ENCODE measurements around the gene MCC.

Gene MCC

GRCh38 chr5:113133211-113133975 lies 354.9 kb downstream of the MCC start:
- H3K36me3 ChIP-seq (ENCODE audit: control insufficient read depth in 2 of 2, insufficient read depth in 2 of 2, low read length in 2 of 2), result no peaks in the 10 kb centered on the region
- no peak overlapping the region for H3K9ac ChIP-seq (ENCODE audit: low read depth in 1 of 2, low read length in 2 of 2)
- no peaks in the 10 kb centered on the region for H3K9me3 ChIP-seq (ENCODE audit: control insufficient read depth in 2 of 2, low read length in 2 of 2)
- H3K4me1 ChIP-seq (ENCODE audit: control insufficient read depth in 2 of 2, insufficient read depth in 2 of 2, low read length in 2 of 2), result no peaks in the 10 kb centered on the region
- H3K4me3 ChIP-seq (ENCODE audit: low read length in 2 of 2), result no peak overlapping the region
- no peaks in the 10 kb centered on the region for H3K27me3 ChIP-seq (ENCODE audit: control insufficient read depth in 2 of 2, insufficient read depth in 2 of 2, low read length in 2 of 2)
- H3K27ac ChIP-seq (ENCODE audit: low read depth in 2 of 2, low read length in 2 of 2), result no peak overlapping the region

- Histone ChIP-seq H3K9me3 (ENCODE audit: control insufficient read depth in 2 of 2, low read length in 2 of 2) (no peaks in the 10 kb centered on the region), H3K4me1 (ENCODE audit: control insufficient read depth in 2 of 2, insufficient read depth in 2 of 2, low read length in 2 of 2) (no peaks in the 10 kb centered on the region), H3K9ac (ENCODE audit: low read depth in 1 of 2, low read length in 2 of 2) (no peak overlapping the region), H3K4me3 (ENCODE audit: low read length in 2 of 2) (no peak overlapping the region), H3K27me3 (ENCODE audit: control insufficient read depth in 2 of 2, insufficient read depth in 2 of 2, low read length in 2 of 2) (no peaks in the 10 kb centered on the region), H3K27ac (ENCODE audit: low read depth in 2 of 2, low read length in 2 of 2) (no peak overlapping the region), H3K36me3 (ENCODE audit: control insufficient read depth in 2 of 2, insufficient read depth in 2 of 2, low read length in 2 of 2) (no peaks in the 10 kb centered on the region)
Measured at GRCh38 chr5:113132564-113132963, 355.7 kb downstream of the MCC start.

- H3K36me3 ChIP-seq (ENCODE audit: control insufficient read depth in 2 of 2, insufficient read depth in 2 of 2, low read length in 2 of 2), result no peaks in the 10 kb centered on the region
- no peaks in the 10 kb centered on the region for H3K27me3 ChIP-seq (ENCODE audit: control insufficient read depth in 2 of 2, insufficient read depth in 2 of 2, low read length in 2 of 2)
- no peak overlapping the region for H3K27ac ChIP-seq (ENCODE audit: low read depth in 2 of 2, low read length in 2 of 2)
- no peaks in the 10 kb centered on the region for H3K9me3 ChIP-seq (ENCODE audit: control insufficient read depth in 2 of 2, low read length in 2 of 2)
- no peaks in the 10 kb centered on the region for H3K4me1 ChIP-seq (ENCODE audit: control insufficient read depth in 2 of 2, insufficient read depth in 2 of 2, low read length in 2 of 2)
- no peak overlapping the region for H3K9ac ChIP-seq (ENCODE audit: low read depth in 1 of 2, low read length in 2 of 2)
- no peak overlapping the region for H3K4me3 ChIP-seq (ENCODE audit: low read length in 2 of 2)
Measured at GRCh38 chr5:113128641-113129330, 359.5 kb downstream of the MCC start.

GRCh38 chr5:113128082-113128481 lies 360.2 kb downstream of the MCC start:
- Histone ChIP-seq H3K27me3 (ENCODE audit: control insufficient read depth in 2 of 2, insufficient read depth in 2 of 2, low read length in 2 of 2) (no peaks in the 10 kb centered on the region), H3K4me3 (ENCODE audit: low read length in 2 of 2) (no peak overlapping the region), H3K36me3 (ENCODE audit: control insufficient read depth in 2 of 2, insufficient read depth in 2 of 2, low read length in 2 of 2) (no peaks in the 10 kb centered on the region), H3K4me1 (ENCODE audit: control insufficient read depth in 2 of 2, insufficient read depth in 2 of 2, low read length in 2 of 2) (no peaks in the 10 kb centered on the region), H3K9me3 (ENCODE audit: control insufficient read depth in 2 of 2, low read length in 2 of 2) (no peaks in the 10 kb centered on the region), H3K9ac (ENCODE audit: low read depth in 1 of 2, low read length in 2 of 2) (no peak overlapping the region), H3K27ac (ENCODE audit: low read depth in 2 of 2, low read length in 2 of 2) (no peak overlapping the region)

GRCh38 chr5:113127021-113127420 lies 361.2 kb downstream of the MCC start:
- Histone ChIP-seq H3K9ac (ENCODE audit: low read depth in 1 of 2, low read length in 2 of 2) (no peak overlapping the region), H3K27ac (ENCODE audit: low read depth in 2 of 2, low read length in 2 of 2) (no peak overlapping the region), H3K27me3 (ENCODE audit: control insufficient read depth in 2 of 2, insufficient read depth in 2 of 2, low read length in 2 of 2) (no peaks in the 10 kb centered on the region), H3K9me3 (ENCODE audit: control insufficient read depth in 2 of 2, low read length in 2 of 2) (no peaks in the 10 kb centered on the region), H3K36me3 (ENCODE audit: control insufficient read depth in 2 of 2, insufficient read depth in 2 of 2, low read length in 2 of 2) (no peaks in the 10 kb centered on the region), H3K4me1 (ENCODE audit: control insufficient read depth in 2 of 2, insufficient read depth in 2 of 2, low read length in 2 of 2) (no peaks in the 10 kb centered on the region), H3K4me3 (ENCODE audit: low read length in 2 of 2) (no peak overlapping the region)

- no peaks in the 10 kb centered on the region for H3K27me3 ChIP-seq (ENCODE audit: control insufficient read depth in 2 of 2, insufficient read depth in 2 of 2, low read length in 2 of 2)
- H3K9ac ChIP-seq (ENCODE audit: low read depth in 1 of 2, low read length in 2 of 2), result no peak overlapping the region
- no peaks in the 10 kb centered on the region for H3K9me3 ChIP-seq (ENCODE audit: control insufficient read depth in 2 of 2, low read length in 2 of 2)
- H3K4me3 ChIP-seq (ENCODE audit: low read length in 2 of 2), result no peak overlapping the region
- no peaks in the 10 kb centered on the region for H3K36me3 ChIP-seq (ENCODE audit: control insufficient read depth in 2 of 2, insufficient read depth in 2 of 2, low read length in 2 of 2)
- no peak overlapping the region for H3K27ac ChIP-seq (ENCODE audit: low read depth in 2 of 2, low read length in 2 of 2)
- H3K4me1 ChIP-seq (ENCODE audit: control insufficient read depth in 2 of 2, insufficient read depth in 2 of 2, low read length in 2 of 2), result no peaks in the 10 kb centered on the region
Measured at GRCh38 chr5:113125371-113125770, 362.9 kb downstream of the MCC start.

- Histone ChIP-seq H3K27ac (ENCODE audit: low read depth in 2 of 2, low read length in 2 of 2) (no peak overlapping the region), H3K4me1 (ENCODE audit: control insufficient read depth in 2 of 2, insufficient read depth in 2 of 2, low read length in 2 of 2) (no peaks in the 10 kb centered on the region), H3K27me3 (ENCODE audit: control insufficient read depth in 2 of 2, insufficient read depth in 2 of 2, low read length in 2 of 2) (no peaks in the 10 kb centered on the region), H3K36me3 (ENCODE audit: control insufficient read depth in 2 of 2, insufficient read depth in 2 of 2, low read length in 2 of 2) (no peaks in the 10 kb centered on the region), H3K9me3 (ENCODE audit: control insufficient read depth in 2 of 2, low read length in 2 of 2) (no peaks in the 10 kb centered on the region), H3K4me3 (ENCODE audit: low read length in 2 of 2) (no peak overlapping the region), H3K9ac (ENCODE audit: low read depth in 1 of 2, low read length in 2 of 2) (no peak overlapping the region)
Measured at GRCh38 chr5:113124914-113125313, 363.3 kb downstream of the MCC start.

- Histone ChIP-seq H3K27ac (ENCODE audit: low read depth in 2 of 2, low read length in 2 of 2) (no peak overlapping the region), H3K4me1 (ENCODE audit: control insufficient read depth in 2 of 2, insufficient read depth in 2 of 2, low read length in 2 of 2) (no peaks in the 10 kb centered on the region), H3K36me3 (ENCODE audit: control insufficient read depth in 2 of 2, insufficient read depth in 2 of 2, low read length in 2 of 2) (no peaks in the 10 kb centered on the region), H3K4me3 (ENCODE audit: low read length in 2 of 2) (no peak overlapping the region), H3K9me3 (ENCODE audit: control insufficient read depth in 2 of 2, low read length in 2 of 2) (no peaks in the 10 kb centered on the region), H3K27me3 (ENCODE audit: control insufficient read depth in 2 of 2, insufficient read depth in 2 of 2, low read length in 2 of 2) (no peaks in the 10 kb centered on the region), H3K9ac (ENCODE audit: low read depth in 1 of 2, low read length in 2 of 2) (no peak overlapping the region)
Measured at GRCh38 chr5:113124265-113124664, 364.0 kb downstream of the MCC start.

- Histone ChIP-seq H3K27ac (ENCODE audit: low read depth in 2 of 2, low read length in 2 of 2) (no peak overlapping the region), H3K36me3 (ENCODE audit: control insufficient read depth in 2 of 2, insufficient read depth in 2 of 2, low read length in 2 of 2) (no peaks in the 10 kb centered on the region), H3K4me1 (ENCODE audit: control insufficient read depth in 2 of 2, insufficient read depth in 2 of 2, low read length in 2 of 2) (no peaks in the 10 kb centered on the region), H3K9me3 (ENCODE audit: control insufficient read depth in 2 of 2, low read length in 2 of 2) (no peaks in the 10 kb centered on the region), H3K9ac (ENCODE audit: low read depth in 1 of 2, low read length in 2 of 2) (no peak overlapping the region), H3K27me3 (ENCODE audit: control insufficient read depth in 2 of 2, insufficient read depth in 2 of 2, low read length in 2 of 2) (no peaks in the 10 kb centered on the region), H3K4me3 (ENCODE audit: low read length in 2 of 2) (no peak overlapping the region)
Measured at GRCh38 chr5:113123618-113124017, 364.6 kb downstream of the MCC start.

- Histone ChIP-seq H3K27ac (ENCODE audit: low read depth in 2 of 2, low read length in 2 of 2) (no peak overlapping the region), H3K27me3 (ENCODE audit: control insufficient read depth in 2 of 2, insufficient read depth in 2 of 2, low read length in 2 of 2) (no peaks in the 10 kb centered on the region), H3K9me3 (ENCODE audit: control insufficient read depth in 2 of 2, low read length in 2 of 2) (no peaks in the 10 kb centered on the region), H3K9ac (ENCODE audit: low read depth in 1 of 2, low read length in 2 of 2) (no peak overlapping the region), H3K4me1 (ENCODE audit: control insufficient read depth in 2 of 2, insufficient read depth in 2 of 2, low read length in 2 of 2) (no peaks in the 10 kb centered on the region), H3K36me3 (ENCODE audit: control insufficient read depth in 2 of 2, insufficient read depth in 2 of 2, low read length in 2 of 2) (no peaks in the 10 kb centered on the region), H3K4me3 (ENCODE audit: low read length in 2 of 2) (no peak overlapping the region)
Measured at GRCh38 chr5:113122053-113122452, 366.2 kb downstream of the MCC start.

All from mucosa of rectum (tissue), 2 donors.